HG03175 (cell line): ENCODE data around the gene CDH13.
"Not testable (repeated sequence)": the region's sequence is repeated elsewhere in the genome, so short reads cannot be mapped to it uniquely, and the experiment has no call there.

Experiments
- ATAC-seq: cut with Tn5 transposase; IDR thresholded peaks from one replicate; pipeline ENCODE4 v1.9.1; 2021; ENCODE audit warnings: mild to moderate bottlenecking, moderate library complexity; ENCODE audit not compliant: unreplicated experiment

CDH13 gene

GRCh38 chr16:82926500-82926899, 299.7 kb downstream of the CDH13 start:
- no peak for ATAC-seq

GRCh38 chr16:82933933-82934332, 307.2 kb downstream of the CDH13 start:
- ATAC-seq = not testable (repeated sequence)

GRCh38 chr16:82935766-82936165, 309.0 kb downstream of the CDH13 start:
- no peak for ATAC-seq

GRCh38 chr16:82936941-82937551, 310.3 kb downstream of the CDH13 start:
- ATAC-seq = no peak

GRCh38 chr16:82937926-82938520, 311.3 kb downstream of the CDH13 start:
- no peak for ATAC-seq

- ATAC-seq = no peak
Observed at GRCh38 chr16:82943371-82943770, 316.6 kb downstream of the CDH13 start.

- ATAC-seq = no peak
Observed at GRCh38 chr16:82945420-82946101, 318.8 kb downstream of the CDH13 start.

- ATAC-seq = no peak
Observed at GRCh38 chr16:82947698-82948097, 320.9 kb downstream of the CDH13 start.

- ATAC-seq = no peak
Observed at GRCh38 chr16:82949016-82949415, 322.2 kb downstream of the CDH13 start.

GRCh38 chr16:82953517-82953916, 326.7 kb downstream of the CDH13 start:
- no peak for ATAC-seq

- ATAC-seq = no peak
Observed at GRCh38 chr16:82954224-82954929, 327.6 kb downstream of the CDH13 start.

GRCh38 chr16:82955741-82956348, 329.1 kb downstream of the CDH13 start:
- no peak for ATAC-seq

- no peak for ATAC-seq
Observed at GRCh38 chr16:82957212-82957611, 330.4 kb downstream of the CDH13 start.

GRCh38 chr16:82960918-82961317, 334.1 kb downstream of the CDH13 start:
- ATAC-seq = no peak

GRCh38 chr16:82963653-82964052, 336.9 kb downstream of the CDH13 start:
- no peak for ATAC-seq

GRCh38 chr16:82965808-82966207, 339.0 kb downstream of the CDH13 start:
- no peak for ATAC-seq

GRCh38 chr16:82967424-82967823, 340.7 kb downstream of the CDH13 start:
- ATAC-seq = no peak

GRCh38 chr16:82971126-82971525, 344.4 kb downstream of the CDH13 start:
- no peak for ATAC-seq

- ATAC-seq = no peak
Observed at GRCh38 chr16:82972331-82972919, 345.7 kb downstream of the CDH13 start.

GRCh38 chr16:82979406-82980111, 352.8 kb downstream of the CDH13 start:
- ATAC-seq = no peak
